Pancreas (tissue), 10 donors: ENCODE results near the gene DNAJB4. TPM values are rescaled to one million over a fixed set of nuclear protein-coding genes. Genes with fewer than 3 reads are reported as not detected.

ENCODE experiments used
- ATAC-seq, 4 donors: fragments of 200-7000 bp; cut with Tn5 transposase; one replicate each; pipeline versions ENCODE4 v1.8.0 to v1.9.1; 2020; ENCODE audit warnings: mild to moderate bottlenecking in 4 of 4, moderate library complexity in 4 of 4
- DNase-seq, 6 donors: peaks; one replicate each; pipeline ENCODE4 v3.0.0-alpha.2; 2020
- FAIRE-seq: peaks from 2 replicates; lab custom pipeline; 2012; peaks lifted over from hg19 to GRCh38; lab: Jason Lieb, UNC
- H3K27ac ChIP-seq, 4 donors: fragments of 200-600 bp; sonication (generic); 1 replicate in 3 of 4; 2 replicates in 1 of 4; pipeline versions ENCODE4 v1.5.0 to v1.8.0; 2020
- H3K27me3 ChIP-seq, 4 donors: fragments of 200-600 bp; one replicate each; pipeline ENCODE4 v1.8.0; 2021
- H3K36me3 ChIP-seq, 3 donors: fragments of 200-600 bp; sonication (generic) in 1 of 3; one replicate each; pipeline versions ENCODE4 v1.5.0 to v1.8.0; 2020 to 2021
- H3K4me1 ChIP-seq, 3 donors: fragments of 200-600 bp; one replicate each; pipeline ENCODE4 v1.8.0; 2021
- H3K4me3 ChIP-seq, 4 donors: fragments of 200-600 bp; sonication (generic) in 2 of 4; one replicate each; pipeline versions ENCODE4 v1.5.0 to v1.8.0; 2020 to 2021
- H3K9me3 ChIP-seq, 4 donors: fragments of 200-600 bp; one replicate each; pipeline ENCODE4 v1.8.0; 2021
- CTCF ChIP-seq, 4 donors: fragments of 200-600 bp; sonication (generic) in 3 of 4; IDR thresholded peaks; one replicate each; pipeline versions ENCODE4 v1.5.0 to v1.8.0; 2021; ENCODE audit warnings: antibody characterized with exemption in 4 of 4
- WGBS, 2 donors: extraction: QIAGEN DNeasy Blood & Tissue Kit; methylation state at CpG; one replicate each; pipeline ENCODE4 v1.1.7; 2013; 5-methylcytosine and 5-hydroxymethylcytosine counted together
- intact Hi-C, 3 donors: fragments of 100-400 bp; cut with DNase I; formaldehyde crosslinking; loops; one replicate each; pipeline versions ENCODE4 v1.11.1 to v1.14.2; 2022
- polyA plus RNA-seq, 2 donors: library from polyadenylated mRNA; stranded (reverse); fragments of 200-250 nt; gene quantifications; one replicate each; pipeline ENCODE4 v1.2.3, GENCODE V29; 2013
- total RNA-seq, 6 donors: library from RNA; stranded (reverse); fragmentation: NEBNext Ultra II Directional in 4 of 6; extraction: Animal tissue kit (Norgen Biotek cat#: 25700) in 4 of 6; gene quantifications; one replicate each; pipeline versions ENCODE4 v1.2.1 to v1.2.4, GENCODE V29; 2021 to 2023
- donor health status: healthy with polysubstance abuse.
- donor health status: DM: no; HTN: no; CAD: no; lungs with moderate emphysema.
- donor health status: DM: no; HTN: no; CAD: no.
- donor health status: control.
- donor health status: control.
- donor health status: Bipolar disorder and iron deficiency.
- donor health status: DM: yes; HTN: yes; CAD: no.
- donor health status: DM: no; HTN: no; CAD: no.
- donor health status: DM: no; HTN: no; CAD: no.
- donor health status: DM: yes; HTN: yes; CAD: no.

Gene DNAJB4
- total RNA-seq (10 to 100 TPM; 13.1 to 38.6 (median 21.7) TPM), polyA plus RNA-seq (1 to 10 TPM; 6.7 to 9.2 TPM)

- FAIRE-seq, result peak; percentile 91
- peak in 4 of 6 donors; percentile 30 to 90 (median 73) for DNase-seq
- no peaks in the 10 kb centered on the region for H3K27me3 ChIP-seq
- TF ChIP-seq CTCF (IDR thresholded peaks at IDR 0.05), result no peak
- no peaks in the 10 kb centered on the region for H3K9me3 ChIP-seq
- 0% methylated on average over 12 of the region's 12 CpGs for WGBS, 2 donors
- H3K4me1 ChIP-seq, result peaks cover 9 to 25% (median 24%) of the 10 kb centered on the region in 3 donors
- peak; percentile 85 to 97 (median 92) for ATAC-seq
- H3K27ac ChIP-seq, result peak within 1 kb of the TSS; percentile 74 to 97 (median 86)
- intact Hi-C loops, result no loop called here
- no peaks in the 10 kb centered on the region for H3K36me3 ChIP-seq
- peak within 1 kb of the TSS; percentile 18 to 52 (median 43) for H3K4me3 ChIP-seq
These were observed at the start of gene DNAJB4 for GRCh38 chr1:78004719-78005447. Gene DNAJB4, plus strand, starts transcription at chr1:78004939. Its CDS starts 172 bp downstream, at chr1:78005111.

GRCh38 chr1:77955709-77956108 lies 49.0 kb upstream of the DNAJB4 start:
- Histone ChIP-seq H3K36me3 (peaks cover 17 to 67% (median 48%) of the 10 kb centered on the region in 3 donors), H3K27me3 (no peaks in the 10 kb centered on the region), H3K4me1 (peaks cover 0 to 5% (median 0%) of the 10 kb centered on the region in 3 donors), H3K27ac (no peak overlapping the region), H3K4me3 (no peak overlapping the region), H3K9me3 (no peaks in the 10 kb centered on the region)
- DNase-seq (no peak), ATAC-seq (no peak), FAIRE-seq (no peak)
- WGBS, 2 donors, result 85 to 88% methylated on average over 3 of the region's 3 CpGs
- TF ChIP-seq CTCF (IDR thresholded peaks at IDR 0.05), result no peak
- intact Hi-C loops, result no loop called here

GRCh38 chr1:77956464-77956863 lies 48.3 kb upstream of the DNAJB4 start:
- ATAC-seq (peak; percentile 45 to 78 (median 59)), FAIRE-seq (no peak), DNase-seq (peak in 1 of 6 donors; percentile 23)
- 47 to 50% methylated on average over 3 of the region's 3 CpGs for WGBS, 2 donors
- Histone ChIP-seq H3K9me3 (no peaks in the 10 kb centered on the region), H3K27ac (no peak overlapping the region), H3K4me1 (peaks cover 0 to 5% (median 5%) of the 10 kb centered on the region in 3 donors), H3K36me3 (peaks cover 17 to 67% (median 48%) of the 10 kb centered on the region in 3 donors), H3K4me3 (no peak overlapping the region), H3K27me3 (no peaks in the 10 kb centered on the region)
- TF ChIP-seq CTCF (IDR thresholded peaks at IDR 0.05), result no peak
- intact Hi-C loops, result no loop called here

GRCh38 chr1:77958391-77958790 lies 46.3 kb upstream of the DNAJB4 start:
- intact Hi-C loops, result no loop called here
- no peaks in the 10 kb centered on the region for H3K9me3 ChIP-seq
- TF ChIP-seq CTCF (IDR thresholded peaks at IDR 0.05), result no peak
- no peaks in the 10 kb centered on the region for H3K27me3 ChIP-seq
- no peak for DNase-seq
- H3K4me3 ChIP-seq, result no peak overlapping the region
- peaks cover 0 to 10% (median 9%) of the 10 kb centered on the region in 3 donors for H3K4me1 ChIP-seq
- no peak overlapping the region for H3K27ac ChIP-seq
- no peak for FAIRE-seq
- no peak for ATAC-seq
- H3K36me3 ChIP-seq, result peaks cover 20 to 71% (median 56%) of the 10 kb centered on the region in 3 donors

GRCh38 chr1:77958850-77959249 lies 45.9 kb upstream of the DNAJB4 start:
- Histone ChIP-seq H3K27ac (no peak overlapping the region), H3K36me3 (peaks cover 20 to 71% (median 58%) of the 10 kb centered on the region in 3 donors), H3K27me3 (no peaks in the 10 kb centered on the region), H3K9me3 (no peaks in the 10 kb centered on the region), H3K4me3 (no peak overlapping the region), H3K4me1 (peaks cover 0 to 10% (median 9%) of the 10 kb centered on the region in 3 donors)
- no peak for FAIRE-seq
- TF ChIP-seq CTCF (IDR thresholded peaks at IDR 0.05), result no peak
- no peak for ATAC-seq
- 88 to 91% methylated on average over 2 of the region's 2 CpGs for WGBS, 2 donors
- DNase-seq, result no peak
- intact Hi-C loops, result no loop called here
